ENCODE data around the gene ERAL1.

DNA sequence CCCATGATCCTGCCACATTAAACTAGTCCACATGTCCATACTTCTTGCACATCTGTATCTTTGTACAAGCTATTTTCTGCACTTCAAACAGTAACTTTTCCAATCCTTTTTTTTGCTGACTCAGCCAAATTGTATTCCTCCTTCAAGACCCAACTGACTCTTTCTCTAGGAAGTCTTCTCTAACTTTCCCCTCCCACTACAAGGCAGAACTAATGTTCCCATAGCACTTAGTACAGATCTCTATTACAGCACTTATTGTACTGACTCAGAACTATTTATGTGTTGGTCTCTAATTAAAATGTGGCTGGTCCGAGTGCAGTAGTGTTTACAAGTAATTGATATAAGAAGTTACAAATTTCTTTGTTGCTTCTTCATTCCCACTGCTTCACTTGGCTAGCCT is 20.4 kb upstream of the ERAL1 start:
- TF ChIP-seq, protein P1, sequence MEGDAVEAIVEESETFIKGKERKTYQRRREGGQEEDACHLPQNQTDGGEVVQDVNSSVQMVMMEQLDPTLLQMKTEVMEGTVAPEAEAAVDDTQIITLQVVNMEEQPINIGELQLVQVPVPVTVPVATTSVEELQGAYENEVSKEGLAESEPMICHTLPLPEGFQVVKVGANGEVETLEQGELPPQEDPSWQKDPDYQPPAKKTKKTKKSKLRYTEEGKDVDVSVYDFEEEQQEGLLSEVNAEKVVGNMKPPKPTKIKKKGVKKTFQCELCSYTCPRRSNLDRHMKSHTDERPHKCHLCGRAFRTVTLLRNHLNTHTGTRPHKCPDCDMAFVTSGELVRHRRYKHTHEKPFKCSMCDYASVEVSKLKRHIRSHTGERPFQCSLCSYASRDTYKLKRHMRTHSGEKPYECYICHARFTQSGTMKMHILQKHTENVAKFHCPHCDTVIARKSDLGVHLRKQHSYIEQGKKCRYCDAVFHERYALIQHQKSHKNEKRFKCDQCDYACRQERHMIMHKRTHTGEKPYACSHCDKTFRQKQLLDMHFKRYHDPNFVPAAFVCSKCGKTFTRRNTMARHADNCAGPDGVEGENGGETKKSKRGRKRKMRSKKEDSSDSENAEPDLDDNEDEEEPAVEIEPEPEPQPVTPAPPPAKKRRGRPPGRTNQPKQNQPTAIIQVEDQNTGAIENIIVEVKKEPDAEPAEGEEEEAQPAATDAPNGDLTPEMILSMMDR (conservative IDR thresholded peaks at IDR 0.05 in 1 of 2, IDR thresholded peaks at IDR 0.05 in 1 of 2; ENCODE audit: extremely low read depth in 1 of 2, insufficient read depth in 1 of 2, low read depth in 1 of 2, low read length in 2 of 2): no peak
- no peak for TF ChIP-seq EZH2 (IDR thresholded peaks at IDR 0.05; ENCODE audit: borderline replicate concordance, low read length)
